PC-9 (cell line): Measurements from ENCODE around the gene CRTC3. TPM values are rescaled to one million over a fixed set of nuclear protein-coding genes. Genes with fewer than 3 reads are reported as not detected.

Source experiments
- BruUV-seq: library from RNA; stranded (reverse); fragments of 400-500 nt; replicated peaks from 2 replicates; lab custom pipeline; 2021; lab: Mats Ljungman, UMichigan
- CTCF ChIA-PET: fragments of 300-600 bp; sonication (Branson Sonifier 250); formaldehyde crosslinking; loops from one replicate; lab custom pipeline; 2022; ENCODE audit warnings: antibody characterized with exemption; lab: Charles Lee
- POLR2A ChIA-PET: fragments of 300-600 bp; sonication (Branson Sonifier 250); formaldehyde crosslinking; loops from one replicate; lab custom pipeline; 2022; ENCODE audit warnings: antibody characterized with exemption; ENCODE audit not compliant: unreplicated experiment; lab: Charles Lee
- DNase-seq, 2 experiments: peaks; one replicate each; pipeline versions ENCODE4 v3.0.0 to v3.0.0-alpha.2; 2015 to 2022; ENCODE audit warnings: mixed read lengths in 1 of 2
- H2AFZ ChIP-seq: fragments of 200-600 bp; sonication (generic); 2 replicates; pipeline ENCODE4 v1.8.1; 2017; ENCODE audit warnings: antibody characterized with exemption
- H3F3A ChIP-seq: fragments of 200-600 bp; sonication (generic); 2 replicates; pipeline ENCODE4 v1.8.1; 2017; ENCODE audit warnings: antibody characterized with exemption, mild to moderate bottlenecking, low read depth; ENCODE audit not compliant: insufficient read depth
- H3K27ac ChIP-seq: fragments of 200-600 bp; sonication (generic); 2 replicates; pipeline ENCODE4 v1.6.1; 2016; ENCODE audit warnings: mixed run types
- H3K27me3 ChIP-seq: fragments of 200-600 bp; sonication (generic); 2 replicates; pipeline ENCODE4 v1.6.1; 2016; ENCODE audit warnings: low read depth, mixed run types; ENCODE audit not compliant: insufficient read depth
- H3K36me3 ChIP-seq: fragments of 200-600 bp; sonication (generic); 2 replicates; pipeline ENCODE4 v1.6.1; 2016; ENCODE audit warnings: low read depth, mixed run types
- H3K4me1 ChIP-seq: fragments of 200-600 bp; sonication (generic); replicated peaks from 2 replicates; pipeline ENCODE4 v1.6.1; 2016; ENCODE audit warnings: mixed run types; ENCODE audit not compliant: insufficient read depth
- H3K4me2 ChIP-seq: fragments of 200-600 bp; sonication (generic); 2 replicates; pipeline ENCODE4 v1.6.1; 2017; ENCODE audit warnings: mixed run types
- H3K4me3 ChIP-seq: fragments of 200-600 bp; sonication (generic); 2 replicates; pipeline ENCODE4 v1.6.1; 2016; ENCODE audit warnings: mixed run types
- H3K79me2 ChIP-seq: fragments of 200-600 bp; sonication (generic); 2 replicates; pipeline ENCODE4 v1.6.1; 2017; ENCODE audit warnings: low read depth, mixed run types
- H3K9me2 ChIP-seq: fragments of 200-600 bp; sonication (generic); 2 replicates; pipeline ENCODE4 v1.8.1; 2017; ENCODE audit warnings: mild to moderate bottlenecking; ENCODE audit not compliant: insufficient read depth
- H3K9me3 ChIP-seq: fragments of 200-600 bp; sonication (generic); 2 replicates; pipeline ENCODE4 v1.8.1; 2016; ENCODE audit warnings: low read depth; ENCODE audit not compliant: insufficient read depth
- H4K20me1 ChIP-seq: fragments of 200-600 bp; sonication (generic); 2 replicates; pipeline ENCODE4 v1.8.1; 2017; ENCODE audit not compliant: insufficient read depth
- CTCF ChIP-seq: fragments of 200-600 bp; sonication (generic); conservative IDR thresholded peaks from 2 replicates; pipeline ENCODE4 v1.6.1; 2017; ENCODE audit warnings: mixed run types, antibody characterized with exemption, mild to moderate bottlenecking, moderate library complexity
- EZH2 ChIP-seq: fragments of 200-600 bp; sonication (generic); IDR thresholded peaks from 2 replicates; pipeline ENCODE4 v1.8.0; 2017; ENCODE audit warnings: antibody characterized with exemption, low read depth
- intact Hi-C: fragments of 100-400 bp; cut with micrococcal nuclease; formaldehyde crosslinking; loops from one replicate; pipeline ENCODE4 v1.10.0; 2022; ENCODE audit not compliant: unreplicated experiment
- total RNA-seq: library from RNA; stranded (reverse); gene quantifications from 2 replicates; pipeline ENCODE4 v1.2.3, GENCODE V29; 2021

CRTC3 gene
- total RNA-seq, 1 experiment from 2014 or later: 18.6 TPM

- no peaks in the 10 kb centered on the region for H3K27me3 ChIP-seq
- intact Hi-C loops: no loop called here
- TF ChIP-seq EZH2: no peak
- no peak for TF ChIP-seq CTCF
- no peaks in the 10 kb centered on the region for H4K20me1 ChIP-seq
- H3K36me3 ChIP-seq: no peaks in the 10 kb centered on the region
- no peaks in the 10 kb centered on the region for H3K9me3 ChIP-seq
- H3K27ac ChIP-seq: no peak overlapping the region
- POLR2A ChIA-PET: no interaction called here
- no TSS peak for BruUV-seq
- H3K4me2 ChIP-seq: peak overlapping the region; percentile 9; the same call in 1 of the 2 replicates
- no peaks in the 10 kb centered on the region for H3K9me2 ChIP-seq
- no peak for DNase-seq
- peaks cover 24% of the 10 kb centered on the region; the same call in 1 of the 2 replicates for H3F3A ChIP-seq
- no peaks in the 10 kb centered on the region for H3K79me2 ChIP-seq
- peaks cover 18% of the 10 kb centered on the region for H3K4me1 ChIP-seq
- H3K4me3 ChIP-seq: no peak overlapping the region
- no peak overlapping the region for H2AFZ ChIP-seq
- CTCF ChIA-PET: no interaction called here
Observed at GRCh38 chr15:90681056-90681455, 151.3 kb downstream of the CRTC3 start.

DNA sequence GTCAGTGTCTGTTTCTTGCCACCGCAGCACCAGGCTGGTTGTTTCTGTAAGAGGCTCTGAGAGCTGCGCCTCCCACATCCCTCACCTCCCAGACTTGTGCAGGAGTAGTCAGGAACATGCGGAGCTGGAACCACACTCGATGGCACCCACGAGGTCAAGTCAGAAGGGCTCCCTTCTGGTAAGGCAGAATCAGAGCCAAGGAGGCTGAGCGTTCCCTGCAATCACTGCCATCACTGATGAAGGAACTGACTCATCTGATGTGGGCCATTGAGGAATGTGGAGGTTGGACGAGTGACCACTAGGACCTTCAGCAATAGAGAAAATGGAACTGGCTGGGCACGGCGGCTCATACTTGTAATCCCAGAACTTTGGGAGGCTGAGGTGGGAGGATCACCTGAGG, 151.8 kb downstream of the CRTC3 start:
- intact Hi-C loops: no loop called here
- no peak overlapping the region for H2AFZ ChIP-seq
- no peaks in the 10 kb centered on the region for H3K27me3 ChIP-seq
- no peaks in the 10 kb centered on the region for H3K9me2 ChIP-seq
- no peak overlapping the region for H3K4me3 ChIP-seq
- CTCF ChIA-PET: no interaction called here
- peak in 1 of 2 experiments; percentile 8 for DNase-seq
- peaks cover 24% of the 10 kb centered on the region; the same call in 1 of the 2 replicates for H3F3A ChIP-seq
- H3K9me3 ChIP-seq: no peaks in the 10 kb centered on the region
- H3K27ac ChIP-seq: no peak overlapping the region
- no peak overlapping the region for H3K4me2 ChIP-seq
- TF ChIP-seq EZH2: no peak
- TF ChIP-seq CTCF: no peak
- no peaks in the 10 kb centered on the region for H3K79me2 ChIP-seq
- POLR2A ChIA-PET: no interaction called here
- no peaks in the 10 kb centered on the region for H4K20me1 ChIP-seq
- peaks cover 18% of the 10 kb centered on the region for H3K4me1 ChIP-seq
- no TSS peak for BruUV-seq
- H3K36me3 ChIP-seq: no peaks in the 10 kb centered on the region

- no peaks in the 10 kb centered on the region for H3K27me3 ChIP-seq
- H3F3A ChIP-seq: peaks cover 23% of the 10 kb centered on the region; the same call in 1 of the 2 replicates
- no peaks in the 10 kb centered on the region for H3K79me2 ChIP-seq
- no peaks in the 10 kb centered on the region for H3K9me2 ChIP-seq
- no TSS peak for BruUV-seq
- no peak for DNase-seq
- ChIA-PET CTCF (no interaction called here), POLR2A (interaction anchor here (0.7 kb wide), 1 partner anchor 104 kb away, joined by 7 read pairs; no protein-coding TSS in a partner anchor)
- intact Hi-C loops: no loop called here
- no peaks in the 10 kb centered on the region for H4K20me1 ChIP-seq
- peaks cover 18% of the 10 kb centered on the region for H3K4me1 ChIP-seq
- no peak overlapping the region for H3K4me2 ChIP-seq
- H3K36me3 ChIP-seq: no peaks in the 10 kb centered on the region
- H3K9me3 ChIP-seq: no peaks in the 10 kb centered on the region
- TF ChIP-seq EZH2 (no peak), CTCF (no peak)
- no peak overlapping the region for H2AFZ ChIP-seq
- H3K27ac ChIP-seq: no peak overlapping the region
- no peak overlapping the region for H3K4me3 ChIP-seq
Observed at GRCh38 chr15:90683371-90683770, 153.6 kb downstream of the CRTC3 start.
